Measurements from ENCODE around the gene ATP10A.

The ATP10A gene

GRCh38 chr15:25800761-25801515 is 62.2 kb downstream of the ATP10A start:
- Histone ChIP-seq H3K27ac (ENCODE audit: low read depth, low read length) (no peak overlapping the region), H3K4me2 (ENCODE audit: low read length) (no peak overlapping the region), H3K18ac (ENCODE audit: low read length) (no peak overlapping the region), H2BK5ac (ENCODE audit: low read depth, low read length, poor library complexity) (no peak overlapping the region), H3K79me1 (ENCODE audit: low read length) (no peaks in the 10 kb centered on the region), H2BK120ac (ENCODE audit: insufficient read depth, low read length, poor library complexity) (no peak overlapping the region), H3K36me3 (ENCODE audit: control insufficient read depth in 1 of 2, insufficient read depth in 2 of 2, low read length in 2 of 2) (no peaks in the 10 kb centered on the region), H3K23ac (ENCODE audit: low read length) (no peak overlapping the region), H3K9me3 (ENCODE audit: insufficient read depth, low read depth, low read length) (peaks cover 3% of the 10 kb centered on the region), H2AFZ (ENCODE audit: insufficient read depth, low read length, poor library complexity) (no peak overlapping the region), H3K4me1 (ENCODE audit: control insufficient read depth in 1 of 2, insufficient read depth in 2 of 2, low read length in 2 of 2) (no peaks in the 10 kb centered on the region), H3K9ac (ENCODE audit: low read length) (no peak overlapping the region), H3K4ac (ENCODE audit: low read depth, low read length) (no peak overlapping the region), H2BK12ac (ENCODE audit: low read length) (no peak overlapping the region), H4K12ac (ENCODE audit: low read depth, low read length) (no peak overlapping the region), H4K8ac (ENCODE audit: low read depth, low read length) (no peak overlapping the region), H2AK5ac (ENCODE audit: low read length) (no peak overlapping the region), H3K27me3 (ENCODE audit: insufficient read depth, low read length) (no peaks in the 10 kb centered on the region), H3K14ac (ENCODE audit: low read length) (no peak overlapping the region), H3K4me3 (ENCODE audit: low read depth, low read length) (no peak overlapping the region), H4K91ac (ENCODE audit: low read depth, low read length) (no peak overlapping the region), H3K79me2 (ENCODE audit: control insufficient read depth, insufficient read depth, low read length, poor library complexity) (no peaks in the 10 kb centered on the region)
- DNase-seq: no peak
- no CpG with 5 or more reads among the region's 10 CpGs for WGBS (ENCODE audit: extremely low coverage, insufficient coverage, insufficient read length)

- H3K4me2 ChIP-seq (ENCODE audit: low read length): no peak overlapping the region
- DNase-seq: no peak
- no CpG with 5 or more reads among the region's 19 CpGs for WGBS (ENCODE audit: extremely low coverage, insufficient coverage, insufficient read length)
- no peak overlapping the region for H3K18ac ChIP-seq (ENCODE audit: low read length)
- no peak overlapping the region for H2BK12ac ChIP-seq (ENCODE audit: low read length)
- no peak overlapping the region for H2AK5ac ChIP-seq (ENCODE audit: low read length)
- no peaks in the 10 kb centered on the region for H3K4me1 ChIP-seq (ENCODE audit: control insufficient read depth in 1 of 2, insufficient read depth in 2 of 2, low read length in 2 of 2)
- H4K91ac ChIP-seq (ENCODE audit: low read depth, low read length): no peak overlapping the region
- no peak overlapping the region for H2BK5ac ChIP-seq (ENCODE audit: low read depth, low read length, poor library complexity)
- H3K9ac ChIP-seq (ENCODE audit: low read length): no peak overlapping the region
- H4K12ac ChIP-seq (ENCODE audit: low read depth, low read length): no peak overlapping the region
- H3K9me3 ChIP-seq (ENCODE audit: insufficient read depth, low read depth, low read length): peaks cover 3% of the 10 kb centered on the region
- peak overlapping the region; percentile 19 for H3K23ac ChIP-seq (ENCODE audit: low read length)
- H2AFZ ChIP-seq (ENCODE audit: insufficient read depth, low read length, poor library complexity): no peak overlapping the region
- no peak overlapping the region for H3K4ac ChIP-seq (ENCODE audit: low read depth, low read length)
- H3K79me1 ChIP-seq (ENCODE audit: low read length): no peaks in the 10 kb centered on the region
- H3K27ac ChIP-seq (ENCODE audit: low read depth, low read length): no peak overlapping the region
- H3K79me2 ChIP-seq (ENCODE audit: control insufficient read depth, insufficient read depth, low read length, poor library complexity): no peaks in the 10 kb centered on the region
- H3K4me3 ChIP-seq (ENCODE audit: low read depth, low read length): no peak overlapping the region
- no peaks in the 10 kb centered on the region for H3K27me3 ChIP-seq (ENCODE audit: insufficient read depth, low read length)
- no peak overlapping the region for H2BK120ac ChIP-seq (ENCODE audit: insufficient read depth, low read length, poor library complexity)
- no peak overlapping the region for H3K14ac ChIP-seq (ENCODE audit: low read length)
- H4K8ac ChIP-seq (ENCODE audit: low read depth, low read length): no peak overlapping the region
- H3K36me3 ChIP-seq (ENCODE audit: control insufficient read depth in 1 of 2, insufficient read depth in 2 of 2, low read length in 2 of 2): no peaks in the 10 kb centered on the region
These were observed 63.0 kb downstream of the ATP10A start for GRCh38 chr15:25799906-25800700.

GRCh38 chr15:25797936-25798901 is 64.9 kb downstream of the ATP10A start:
- Histone ChIP-seq H2AFZ (ENCODE audit: insufficient read depth, low read length, poor library complexity) (no peak overlapping the region), H4K91ac (ENCODE audit: low read depth, low read length) (no peak overlapping the region), H4K8ac (ENCODE audit: low read depth, low read length) (no peak overlapping the region), H3K9me3 (ENCODE audit: insufficient read depth, low read depth, low read length) (no peaks in the 10 kb centered on the region), H3K18ac (ENCODE audit: low read length) (no peak overlapping the region), H3K36me3 (ENCODE audit: control insufficient read depth in 1 of 2, insufficient read depth in 2 of 2, low read length in 2 of 2) (no peaks in the 10 kb centered on the region), H3K79me2 (ENCODE audit: control insufficient read depth, insufficient read depth, low read length, poor library complexity) (no peaks in the 10 kb centered on the region), H3K4me3 (ENCODE audit: low read depth, low read length) (no peak overlapping the region), H3K9ac (ENCODE audit: low read length) (no peak overlapping the region), H3K4ac (ENCODE audit: low read depth, low read length) (no peak overlapping the region), H4K12ac (ENCODE audit: low read depth, low read length) (no peak overlapping the region), H3K27me3 (ENCODE audit: insufficient read depth, low read length) (no peaks in the 10 kb centered on the region), H2BK120ac (ENCODE audit: insufficient read depth, low read length, poor library complexity) (no peak overlapping the region), H3K4me1 (ENCODE audit: control insufficient read depth in 1 of 2, insufficient read depth in 2 of 2, low read length in 2 of 2) (no peaks in the 10 kb centered on the region), H2BK5ac (ENCODE audit: low read depth, low read length, poor library complexity) (no peak overlapping the region), H3K27ac (ENCODE audit: low read depth, low read length) (no peak overlapping the region), H2BK12ac (ENCODE audit: low read length) (no peak overlapping the region), H3K79me1 (ENCODE audit: low read length) (no peaks in the 10 kb centered on the region), H3K14ac (ENCODE audit: low read length) (no peak overlapping the region), H2AK5ac (ENCODE audit: low read length) (no peak overlapping the region), H3K4me2 (ENCODE audit: low read length) (no peak overlapping the region), H3K23ac (ENCODE audit: low read length) (no peak overlapping the region)
- no peak for DNase-seq
- no CpG with 5 or more reads among the region's 25 CpGs for WGBS (ENCODE audit: extremely low coverage, insufficient coverage, insufficient read length)

- Histone ChIP-seq H3K36me3 (ENCODE audit: control insufficient read depth in 1 of 2, insufficient read depth in 2 of 2, low read length in 2 of 2) (no peaks in the 10 kb centered on the region), H4K12ac (ENCODE audit: low read depth, low read length) (no peak overlapping the region), H3K4me2 (ENCODE audit: low read length) (no peak overlapping the region), H3K23ac (ENCODE audit: low read length) (no peak overlapping the region), H4K91ac (ENCODE audit: low read depth, low read length) (no peak overlapping the region), H3K27me3 (ENCODE audit: insufficient read depth, low read length) (no peaks in the 10 kb centered on the region), H2AK5ac (ENCODE audit: low read length) (no peak overlapping the region), H3K9me3 (ENCODE audit: insufficient read depth, low read depth, low read length) (no peaks in the 10 kb centered on the region), H2BK5ac (ENCODE audit: low read depth, low read length, poor library complexity) (no peak overlapping the region), H3K79me2 (ENCODE audit: control insufficient read depth, insufficient read depth, low read length, poor library complexity) (no peaks in the 10 kb centered on the region), H3K27ac (ENCODE audit: low read depth, low read length) (no peak overlapping the region), H3K14ac (ENCODE audit: low read length) (no peak overlapping the region), H3K4ac (ENCODE audit: low read depth, low read length) (no peak overlapping the region), H3K79me1 (ENCODE audit: low read length) (no peaks in the 10 kb centered on the region), H3K4me3 (ENCODE audit: low read depth, low read length) (no peak overlapping the region), H4K8ac (ENCODE audit: low read depth, low read length) (no peak overlapping the region), H2BK12ac (ENCODE audit: low read length) (no peak overlapping the region), H3K18ac (ENCODE audit: low read length) (no peak overlapping the region), H3K9ac (ENCODE audit: low read length) (no peak overlapping the region), H2BK120ac (ENCODE audit: insufficient read depth, low read length, poor library complexity) (no peak overlapping the region), H3K4me1 (ENCODE audit: control insufficient read depth in 1 of 2, insufficient read depth in 2 of 2, low read length in 2 of 2) (no peaks in the 10 kb centered on the region), H2AFZ (ENCODE audit: insufficient read depth, low read length, poor library complexity) (no peak overlapping the region)
- DNase-seq: no peak
- no CpG with 5 or more reads among the region's 8 CpGs for WGBS (ENCODE audit: extremely low coverage, insufficient coverage, insufficient read length)
These were observed 65.6 kb downstream of the ATP10A start for GRCh38 chr15:25797511-25797935.
